ENCODE results near the gene CLCN6. TPM values are rescaled to one million over a fixed set of nuclear protein-coding genes. Genes with fewer than 3 reads are reported as not detected.

CLCN6 gene
- total and polyA plus RNA-seq, 2 experiments from 2014 or later: 14.1 to 23.6 TPM

- no peaks in the 10 kb centered on the region for H3K79me2 ChIP-seq
- H3K36me3 ChIP-seq (replicated peaks; ENCODE audit: insufficient read depth, low read depth): no peaks in the 10 kb centered on the region
- H3K27me3 ChIP-seq: no peaks in the 10 kb centered on the region
- WGBS (ENCODE audit: low lambda C conversion rate, missing lambda C conversion rate): 37% methylated on average over 16 of the region's 16 CpGs
- H2AFZ ChIP-seq: no peak overlapping the region
- peaks cover 46% of the 10 kb centered on the region for H3K4me1 ChIP-seq (ENCODE audit: insufficient read depth)
- no peaks in the 10 kb centered on the region for H4K20me1 ChIP-seq (ENCODE audit: insufficient read depth, poor library complexity, severe bottlenecking)
- peak overlapping the region; percentile 86 for H3K27ac ChIP-seq
- peak overlapping the region; percentile 43 for H3K4me2 ChIP-seq
- H3K4me3 ChIP-seq: no peak overlapping the region
- no peaks in the 10 kb centered on the region for H3K9me3 ChIP-seq (ENCODE audit: low read depth)
- peak; percentile 73 for DNase-seq (ENCODE audit: low spot score)
- no peaks in the 10 kb centered on the region for H3K9me2 ChIP-seq (replicated peaks; ENCODE audit: insufficient read depth)
- TF ChIP-seq EZH2phosphoT487 (IDR thresholded peaks at IDR 0.05; ENCODE audit: low read depth, severe bottlenecking, unreplicated experiment): no peak
- no peak for TF ChIP-seq EZH2 (IDR thresholded peaks at IDR 0.05; ENCODE audit: borderline replicate concordance)
- no peak for TF ChIP-seq CTCF (IDR thresholded peaks at IDR 0.05; ENCODE audit: poor library complexity)
These were observed 18.7 kb upstream of the CLCN6 start for GRCh38 chr1:11787251-11787803.

- Histone ChIP-seq H4K20me1 (ENCODE audit: insufficient read depth, poor library complexity, severe bottlenecking) (no peaks in the 10 kb centered on the region), H3K27me3 (no peaks in the 10 kb centered on the region), H3K9me2 (replicated peaks; ENCODE audit: insufficient read depth) (no peaks in the 10 kb centered on the region), H3K27ac (peak overlapping the region; percentile 86), H3K4me2 (no peak overlapping the region), H3K9me3 (ENCODE audit: low read depth) (no peaks in the 10 kb centered on the region), H3K36me3 (replicated peaks; ENCODE audit: insufficient read depth, low read depth) (no peaks in the 10 kb centered on the region), H2AFZ (no peak overlapping the region), H3K4me1 (ENCODE audit: insufficient read depth) (peaks cover 51% of the 10 kb centered on the region), H3K4me3 (no peak overlapping the region), H3K79me2 (no peaks in the 10 kb centered on the region)
- DNase-seq (ENCODE audit: low spot score): no peak
- no peak for TF ChIP-seq CTCF (IDR thresholded peaks at IDR 0.05; ENCODE audit: poor library complexity)
- TF ChIP-seq EZH2 (IDR thresholded peaks at IDR 0.05; ENCODE audit: borderline replicate concordance): no peak
- no peak for TF ChIP-seq EZH2phosphoT487 (IDR thresholded peaks at IDR 0.05; ENCODE audit: low read depth, severe bottlenecking, unreplicated experiment)
- WGBS (ENCODE audit: low lambda C conversion rate, missing lambda C conversion rate): 87% methylated on average over 14 of the region's 14 CpGs
These were observed 18.1 kb upstream of the CLCN6 start for GRCh38 chr1:11787804-11788436.

GRCh38 chr1:11788549-11789053, 17.4 kb upstream of the CLCN6 start:
- no peak for DNase-seq (ENCODE audit: low spot score)
- Histone ChIP-seq H3K27me3 (no peaks in the 10 kb centered on the region), H3K79me2 (no peaks in the 10 kb centered on the region), H4K20me1 (ENCODE audit: insufficient read depth, poor library complexity, severe bottlenecking) (no peaks in the 10 kb centered on the region), H3K9me3 (ENCODE audit: low read depth) (no peaks in the 10 kb centered on the region), H3K4me2 (no peak overlapping the region), H3K36me3 (replicated peaks; ENCODE audit: insufficient read depth, low read depth) (no peaks in the 10 kb centered on the region), H3K4me3 (no peak overlapping the region), H3K4me1 (ENCODE audit: insufficient read depth) (peaks cover 53% of the 10 kb centered on the region), H3K27ac (peak overlapping the region; percentile 92), H2AFZ (no peak overlapping the region), H3K9me2 (replicated peaks; ENCODE audit: insufficient read depth) (no peaks in the 10 kb centered on the region)
- 92% methylated on average over 14 of the region's 14 CpGs for WGBS (ENCODE audit: low lambda C conversion rate, missing lambda C conversion rate)
- TF ChIP-seq EZH2phosphoT487 (IDR thresholded peaks at IDR 0.05; ENCODE audit: low read depth, severe bottlenecking, unreplicated experiment): no peak
- no peak for TF ChIP-seq CTCF (IDR thresholded peaks at IDR 0.05; ENCODE audit: poor library complexity)
- no peak for TF ChIP-seq EZH2 (IDR thresholded peaks at IDR 0.05; ENCODE audit: borderline replicate concordance)
